GM19025 (cell line): Measurements from ENCODE around the gene APBA1.

Experiments used
- ATAC-seq: cut with Tn5 transposase; IDR thresholded peaks from one replicate; pipeline ENCODE4 v1.9.1; 2021; ENCODE audit warnings: mild to moderate bottlenecking, low read depth, moderate library complexity; ENCODE audit not compliant: unreplicated experiment

APBA1 gene

GRCh38 chr9:69494208-69494607, 178.0 kb downstream of the APBA1 start:
- no peak for ATAC-seq

- no peak for ATAC-seq
Observed at GRCh38 chr9:69486498-69486897, 185.7 kb downstream of the APBA1 start.

GRCh38 chr9:69485466-69485865, 186.7 kb downstream of the APBA1 start:
- no peak for ATAC-seq

GRCh38 chr9:69483886-69484422, 188.2 kb downstream of the APBA1 start:
- ATAC-seq, result no peak

GRCh38 chr9:69476797-69477196, 195.4 kb downstream of the APBA1 start:
- no peak for ATAC-seq

GRCh38 chr9:69476016-69476415, 196.2 kb downstream of the APBA1 start:
- ATAC-seq, result no peak

GRCh38 chr9:69474821-69475220, 197.3 kb downstream of the APBA1 start:
- ATAC-seq, result no peak

GRCh38 chr9:69472101-69472620, 200.0 kb downstream of the APBA1 start:
- ATAC-seq, result no peak

- no peak for ATAC-seq
Observed at GRCh38 chr9:69471433-69471832, 200.7 kb downstream of the APBA1 start.

- ATAC-seq, result no peak
Observed at GRCh38 chr9:69470186-69470977, 201.8 kb downstream of the APBA1 start.

GRCh38 chr9:69469136-69469535, 203.0 kb downstream of the APBA1 start:
- ATAC-seq, result no peak

GRCh38 chr9:69468380-69468779, 203.8 kb downstream of the APBA1 start:
- no peak for ATAC-seq

- no peak for ATAC-seq
Observed at GRCh38 chr9:69466151-69466550, 206.0 kb downstream of the APBA1 start.

GRCh38 chr9:69465473-69465872, 206.7 kb downstream of the APBA1 start:
- no peak for ATAC-seq

GRCh38 chr9:69463497-69464068, 208.6 kb downstream of the APBA1 start:
- no peak for ATAC-seq

- no peak for ATAC-seq
Observed at GRCh38 chr9:69462394-69462793, 209.8 kb downstream of the APBA1 start.

- ATAC-seq, result no peak
Observed at GRCh38 chr9:69461103-69461887, 210.9 kb downstream of the APBA1 start.

- no peak for ATAC-seq
Observed at GRCh38 chr9:69460012-69460411, 212.2 kb downstream of the APBA1 start.

GRCh38 chr9:69458176-69458575, 214.0 kb downstream of the APBA1 start:
- ATAC-seq, result no peak

GRCh38 chr9:69456201-69456600, 216.0 kb downstream of the APBA1 start:
- ATAC-seq, result no peak

- no peak for ATAC-seq
Observed at GRCh38 chr9:69455311-69455710, 216.9 kb downstream of the APBA1 start.
